GM11168 (cell line): ENCODE measurements around the gene SLCO4A1.
"Not testable (repeated sequence)": the region's sequence is repeated elsewhere in the genome, so short reads cannot be mapped to it uniquely, and the experiment has no call there.

Experiments
- in situ Hi-C: fragments of 300-500 bp; cut with MboI; formaldehyde crosslinking; loops from one replicate; pipeline ENCODE4 v1.12.0; 2022; ENCODE audit warnings: low sequenced_read_pairs; ENCODE audit not compliant: unreplicated experiment

The SLCO4A1 gene

GRCh38 chr20:62622178-62622876, 20.0 kb upstream of the SLCO4A1 start:
- in situ Hi-C loops: no loop called here

- in situ Hi-C loops: no loop called here
These were observed 19.3 kb upstream of the SLCO4A1 start for GRCh38 chr20:62622877-62623487.

GRCh38 chr20:62623488-62624324, 18.6 kb upstream of the SLCO4A1 start:
- in situ Hi-C loops: no loop called here

DNA sequence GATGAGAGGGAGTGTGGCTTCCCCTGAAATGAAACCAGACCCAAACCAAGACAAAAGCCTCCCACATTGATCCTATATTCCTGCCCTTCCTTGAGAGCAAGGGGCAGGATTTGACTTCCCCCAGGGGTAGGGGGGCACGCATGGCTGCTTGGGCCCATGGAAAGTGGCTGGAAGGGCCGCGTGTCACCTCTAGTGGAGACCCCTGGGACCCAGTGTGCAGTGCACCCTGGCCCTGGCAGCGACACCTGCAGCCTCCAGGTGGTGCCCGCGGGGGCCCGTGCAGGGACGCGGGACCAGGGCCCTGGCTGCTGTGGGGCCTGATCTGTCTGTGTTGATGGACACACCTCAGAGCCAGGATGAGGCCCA, 18.0 kb upstream of the SLCO4A1 start:
- in situ Hi-C loops: no loop called here

DNA sequence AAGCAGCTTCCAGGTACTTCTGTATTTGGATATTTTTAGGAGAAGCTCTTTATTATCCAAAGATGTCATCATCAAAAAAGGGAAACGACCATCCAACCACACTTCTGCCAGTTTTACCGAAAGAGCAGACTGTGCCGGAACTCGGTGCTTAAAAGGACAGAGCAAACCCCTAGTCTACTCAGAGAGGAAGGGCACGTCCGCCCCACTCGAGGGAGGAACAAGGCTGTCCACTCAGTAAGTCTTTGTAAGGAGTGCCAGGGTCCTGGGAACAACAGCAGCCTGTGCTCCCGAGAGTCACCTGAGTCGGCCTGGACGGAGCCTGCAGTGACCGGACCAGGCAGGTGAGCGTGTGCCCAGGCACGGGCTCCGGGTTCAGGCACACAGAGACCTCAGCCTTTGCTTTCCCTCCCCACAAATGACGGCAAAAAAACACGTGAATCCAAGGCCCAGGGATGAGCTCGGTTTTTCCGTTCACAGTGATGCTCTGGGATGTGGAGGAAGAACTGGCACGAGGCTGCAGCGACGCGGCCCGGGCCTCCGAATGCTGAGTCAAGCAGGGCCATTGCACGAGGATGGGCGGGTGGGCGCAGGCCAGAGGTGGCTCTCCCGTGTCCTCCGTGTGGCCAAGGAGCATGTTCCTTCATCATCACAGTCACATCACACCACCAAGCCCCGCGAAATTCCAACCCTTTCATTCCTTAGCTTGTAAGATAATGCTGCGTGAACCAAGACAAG, 17.4 kb upstream of the SLCO4A1 start:
- in situ Hi-C loops: no loop called here

DNA sequence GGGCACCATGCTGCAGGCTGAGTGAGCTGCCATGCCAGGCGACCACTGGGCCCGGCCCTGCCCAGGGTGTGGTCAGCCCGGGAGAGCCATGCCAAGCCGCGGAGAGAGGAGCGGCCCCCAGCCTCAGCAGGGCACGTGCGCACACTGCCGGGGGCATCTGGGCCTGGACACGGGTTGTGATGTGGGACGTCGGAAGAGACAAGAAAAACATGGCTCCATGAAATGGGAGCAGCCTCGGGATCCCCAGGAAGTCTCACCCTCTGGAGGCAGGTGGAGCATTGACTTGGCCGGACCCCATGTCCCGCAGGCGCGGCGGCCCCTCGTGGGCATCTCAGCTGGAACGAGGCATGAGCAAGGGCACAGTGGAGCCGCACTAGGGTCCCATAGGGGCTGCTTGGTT, 16.8 kb upstream of the SLCO4A1 start:
- in situ Hi-C loops: no loop called here

DNA sequence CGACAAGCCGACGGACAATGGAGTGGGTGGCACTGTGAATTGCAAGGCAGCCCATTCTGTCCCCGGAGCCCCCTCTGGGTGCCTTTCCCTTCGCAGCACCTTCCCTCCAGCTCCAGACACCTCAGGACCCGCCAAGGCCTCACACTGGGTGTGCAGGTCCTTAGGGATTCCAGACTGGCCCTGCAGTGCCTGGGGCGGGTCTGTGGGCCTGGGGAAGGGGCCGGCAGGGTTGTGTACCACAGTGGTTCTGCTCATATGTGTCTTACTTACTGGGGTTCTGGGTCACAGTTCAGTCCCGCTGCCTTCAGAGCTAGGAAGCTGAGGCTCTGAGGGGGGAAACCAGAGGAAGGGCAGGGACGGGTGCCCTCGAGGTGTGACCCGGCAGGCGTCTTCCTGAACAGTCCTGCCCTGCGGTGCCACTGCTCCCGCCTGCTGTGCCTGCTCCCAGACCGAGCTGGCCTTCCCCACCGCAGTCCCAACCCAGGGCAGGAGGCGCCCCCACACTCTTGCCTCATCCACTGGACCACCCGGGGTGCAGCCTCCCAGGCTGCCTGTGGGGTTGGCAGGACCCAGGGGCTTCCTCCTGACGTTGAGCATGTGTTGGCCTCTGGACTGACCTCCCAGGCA, 16.3 kb upstream of the SLCO4A1 start:
- in situ Hi-C loops: no loop called here

DNA sequence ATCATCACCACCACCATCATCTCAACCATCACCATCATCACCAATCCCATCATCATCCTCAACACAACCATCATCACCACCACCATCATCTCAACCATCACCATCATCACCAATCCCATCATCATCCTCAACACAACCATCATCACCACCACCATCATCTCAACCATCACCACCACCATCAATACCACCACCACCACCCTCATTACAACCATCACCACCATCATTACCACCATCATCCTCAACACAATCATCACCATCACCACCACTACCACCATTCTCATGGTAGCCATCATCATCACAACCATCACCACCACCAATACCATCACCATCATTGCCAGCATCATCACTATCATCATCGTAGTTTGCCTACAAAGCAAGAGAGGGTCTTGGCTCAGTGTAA, 14.9 kb upstream of the SLCO4A1 start:
- in situ Hi-C loops: not testable (repeated sequence)

GRCh38 chr20:62627901-62628612, 14.2 kb upstream of the SLCO4A1 start:
- in situ Hi-C loops: no loop called here

DNA sequence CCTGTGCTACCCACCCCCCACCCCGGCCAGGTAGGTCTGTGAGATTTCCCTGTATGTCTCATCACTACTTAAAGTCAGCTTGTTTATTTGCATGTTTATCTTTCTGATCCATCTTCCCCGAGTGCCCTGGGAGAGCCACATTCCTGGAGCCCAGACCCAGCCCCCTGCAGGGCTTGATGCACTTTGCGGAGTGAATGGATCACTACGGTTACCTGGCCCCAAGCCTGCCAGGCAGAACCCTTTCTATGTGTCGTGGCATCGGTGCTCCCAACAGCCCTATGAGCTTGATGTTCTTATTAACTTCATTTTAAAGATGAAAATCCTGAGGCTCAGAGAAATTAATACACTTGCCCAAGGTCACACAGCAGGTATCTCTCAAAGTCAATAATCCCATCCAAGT, 13.6 kb upstream of the SLCO4A1 start:
- in situ Hi-C loops: no loop called here

DNA sequence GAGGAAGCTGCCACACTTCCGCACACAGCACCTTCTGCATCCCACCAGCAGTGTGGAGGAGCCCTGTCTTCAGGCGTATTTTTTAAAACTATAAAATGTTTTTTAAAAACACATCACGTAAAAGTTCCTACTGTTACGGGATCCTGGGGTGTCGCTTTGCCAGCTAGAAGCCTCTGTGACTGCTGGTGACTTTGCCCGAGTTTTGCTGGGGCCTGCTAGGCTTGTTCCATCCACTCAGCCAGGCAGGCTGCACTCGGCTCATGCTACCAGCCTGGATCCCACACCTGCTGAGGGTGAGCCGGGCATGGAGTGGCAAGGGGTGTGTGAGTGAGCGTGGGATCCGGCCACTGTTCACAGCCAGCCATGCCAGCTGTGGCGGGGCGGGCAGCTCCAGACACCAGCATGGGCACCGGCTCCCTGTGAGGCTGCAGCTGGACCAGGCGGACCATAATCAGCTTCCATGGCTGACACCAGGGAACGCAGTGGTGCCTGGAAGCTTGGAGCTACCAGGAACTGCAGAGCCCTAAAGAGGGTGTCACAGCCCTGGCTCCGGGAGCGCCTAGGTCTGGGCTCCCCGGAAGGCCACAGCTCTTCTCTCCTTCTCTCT, 12.3 kb upstream of the SLCO4A1 start:
- in situ Hi-C loops: no loop called here

GRCh38 chr20:62631336-62632308, 10.7 kb upstream of the SLCO4A1 start:
- in situ Hi-C loops: no loop called here

GRCh38 chr20:62632575-62633090, 9.7 kb upstream of the SLCO4A1 start:
- in situ Hi-C loops: no loop called here

- in situ Hi-C loops: no loop called here
These were observed 8.5 kb upstream of the SLCO4A1 start for GRCh38 chr20:62633598-62634329.

DNA sequence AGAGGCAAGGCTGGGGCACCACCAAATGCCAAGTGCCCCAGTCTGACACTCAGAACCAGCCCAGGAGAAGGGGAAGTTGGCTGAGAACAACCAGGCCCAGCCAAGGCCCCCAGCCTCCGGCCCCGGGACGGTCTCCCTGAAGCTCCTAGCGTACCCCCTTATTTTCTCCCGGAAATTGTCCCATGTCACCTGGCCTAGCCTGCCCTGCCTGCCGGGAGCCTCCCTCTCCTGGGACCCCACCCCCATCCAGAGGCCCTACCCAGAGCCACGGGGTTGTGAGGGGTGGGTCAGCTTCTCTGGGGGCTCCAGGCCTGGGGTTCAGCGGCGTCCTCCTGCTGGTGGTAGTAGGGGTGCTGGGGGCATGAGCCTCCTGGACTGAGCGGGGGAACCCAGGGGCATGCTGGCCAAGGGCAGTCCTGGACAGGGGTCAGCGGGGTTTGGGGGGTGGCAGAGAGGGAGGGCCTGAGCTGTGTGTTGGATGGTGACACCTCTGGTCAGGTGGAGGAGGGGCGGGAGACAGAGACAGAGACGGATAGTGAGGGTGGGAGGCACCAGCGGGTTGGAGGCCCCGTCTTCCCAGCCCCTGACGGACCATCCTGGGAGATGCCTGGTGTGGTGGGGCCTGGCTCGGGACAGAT, 7.9 kb upstream of the SLCO4A1 start:
- in situ Hi-C loops: no loop called here

- in situ Hi-C loops: no loop called here
These were observed 7.1 kb upstream of the SLCO4A1 start for GRCh38 chr20:62635232-62635631.

GRCh38 chr20:62635852-62636251, 6.5 kb upstream of the SLCO4A1 start:
- in situ Hi-C loops: no loop called here
